Stimulated activated CD4-positive, alpha-beta T cell treated with anti-CD3 and anti-CD28 coated beads, Interleukin-4, amount 100 ng/mL, for 24 hours (primary cell): ENCODE data around the gene OXNAD1.
"Not testable (repeated sequence)": the region's sequence is repeated elsewhere in the genome, so short reads cannot be mapped to it uniquely, and the experiment has no call there.

Source experiments
- DNase-seq: peaks from one replicate; pipeline ENCODE4 v3.0.0-alpha.2; 2020

Gene OXNAD1

DNA sequence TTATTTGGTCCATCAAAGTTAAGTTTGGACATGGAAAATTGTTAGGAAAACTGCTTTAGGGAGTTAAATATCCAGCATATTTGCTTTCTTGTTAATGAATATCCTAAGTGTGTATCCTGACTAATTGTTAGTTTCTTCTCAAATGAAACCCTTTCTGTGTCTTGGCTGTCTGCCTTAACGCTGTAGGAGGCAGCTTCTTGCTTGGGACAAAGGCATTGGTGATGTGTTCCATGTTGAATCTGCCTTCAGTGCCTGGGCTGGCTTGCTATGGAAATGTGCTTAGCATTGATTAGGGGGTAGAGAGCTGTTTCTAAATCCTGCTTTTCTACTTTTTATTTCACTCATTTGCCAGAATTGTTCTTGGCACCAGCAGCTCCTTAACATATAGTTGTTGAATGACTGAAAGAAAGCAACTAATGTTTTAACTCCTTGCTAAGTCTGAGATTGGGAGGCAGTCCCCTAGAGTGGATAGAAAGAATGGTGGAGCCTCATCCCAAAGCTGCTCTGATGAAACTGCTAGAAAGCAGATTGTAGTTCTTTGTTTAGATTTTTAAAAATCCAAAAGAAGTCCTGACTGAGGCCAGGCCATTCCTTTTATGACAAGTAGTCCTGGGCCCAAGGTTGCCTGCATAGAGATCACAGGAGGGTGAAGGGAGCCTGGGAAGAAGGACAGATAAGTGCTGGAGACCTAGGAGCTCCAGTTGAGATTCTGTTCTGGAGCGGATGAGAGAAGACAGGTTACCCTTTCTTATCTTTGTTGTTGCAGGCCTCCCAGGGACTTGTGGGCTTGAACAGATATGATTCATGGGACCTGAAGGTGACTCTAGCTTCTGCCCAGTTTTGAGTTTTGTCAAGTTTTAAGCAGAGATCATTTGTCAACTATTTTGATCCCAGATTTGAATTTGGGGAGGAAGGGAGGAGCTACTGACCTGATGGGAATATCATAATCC, 39.3 kb downstream of the OXNAD1 start:
- DNase-seq, result no peak

DNA sequence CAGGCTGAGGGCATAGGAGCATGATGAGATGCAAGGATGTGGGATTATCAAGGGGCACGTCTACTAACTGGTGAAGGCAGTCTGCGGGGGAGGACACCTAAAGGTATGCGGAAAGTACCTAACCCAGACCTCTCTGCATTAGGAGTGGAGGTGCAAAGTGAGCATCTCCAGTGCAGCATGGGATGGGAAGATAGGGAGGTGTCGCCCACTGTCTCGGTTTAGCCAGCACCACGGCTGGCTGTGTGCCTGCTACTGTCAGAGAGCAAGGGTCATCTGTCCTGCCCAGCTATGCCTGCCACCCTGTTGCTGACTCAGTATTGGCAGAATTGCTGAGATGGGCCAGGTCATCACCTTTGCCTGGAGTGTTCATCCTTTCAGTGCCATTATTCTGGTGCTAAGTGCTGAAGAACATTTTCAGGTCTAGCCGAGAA, 40.1 kb downstream of the OXNAD1 start:
- peak; percentile 50 for DNase-seq

DNA sequence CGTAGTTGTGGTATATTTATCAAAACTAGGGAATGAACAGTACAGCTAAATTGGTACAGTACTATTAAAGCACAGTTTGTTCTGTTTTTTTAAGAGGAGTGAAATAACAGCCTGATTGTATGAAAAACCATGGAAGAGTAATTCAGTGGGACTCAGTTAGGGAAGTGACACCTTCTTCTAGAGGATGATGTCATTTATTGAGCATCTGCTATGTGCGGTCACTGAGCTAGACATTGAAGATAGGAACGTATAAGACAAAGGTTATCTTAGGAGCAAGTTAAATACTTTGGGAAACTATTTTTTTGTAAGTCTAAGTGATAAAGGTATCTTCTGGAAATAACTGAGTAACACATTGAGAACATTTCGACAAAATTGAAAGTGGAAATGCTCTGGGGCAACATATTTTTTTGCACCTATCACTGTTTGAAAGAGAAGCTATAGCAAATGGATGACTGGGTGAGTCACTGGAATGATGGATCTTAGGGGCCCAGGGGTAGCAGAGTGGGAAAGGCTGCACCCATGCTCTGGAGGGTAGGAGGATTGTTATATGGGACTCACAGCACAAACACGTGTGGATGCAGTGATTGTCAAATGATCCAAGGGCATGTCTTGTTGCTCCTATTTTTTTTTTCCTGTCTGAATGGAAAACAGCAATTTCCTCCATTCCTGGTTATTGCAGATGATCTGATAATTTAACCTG, 43.0 kb downstream of the OXNAD1 start:
- no peak for DNase-seq

GRCh38 chr3:16308727-16309126, 43.7 kb downstream of the OXNAD1 start:
- DNase-seq, result no peak

GRCh38 chr3:16309558-16309957, 44.5 kb downstream of the OXNAD1 start:
- peak; percentile 70 for DNase-seq

DNA sequence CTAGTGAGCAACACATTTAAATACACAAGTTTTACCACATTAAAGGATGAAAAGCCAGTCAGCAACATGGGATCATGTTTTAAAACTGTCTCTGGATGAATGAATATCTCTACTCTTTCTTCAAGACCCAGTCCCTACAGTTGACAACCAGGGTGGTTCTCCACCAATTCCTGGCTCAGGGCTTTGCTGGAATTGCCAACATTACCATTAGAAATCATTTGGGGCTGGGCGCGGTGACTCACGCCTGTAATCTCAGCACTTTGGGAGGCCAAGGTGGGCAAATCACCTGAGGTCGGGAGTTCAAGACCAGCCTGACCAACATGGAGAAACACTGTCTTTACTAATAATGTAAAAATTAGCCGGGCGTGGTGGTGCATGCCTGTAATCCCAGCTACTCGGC, 45.5 kb downstream of the OXNAD1 start:
- not testable (repeated sequence) for DNase-seq

DNA sequence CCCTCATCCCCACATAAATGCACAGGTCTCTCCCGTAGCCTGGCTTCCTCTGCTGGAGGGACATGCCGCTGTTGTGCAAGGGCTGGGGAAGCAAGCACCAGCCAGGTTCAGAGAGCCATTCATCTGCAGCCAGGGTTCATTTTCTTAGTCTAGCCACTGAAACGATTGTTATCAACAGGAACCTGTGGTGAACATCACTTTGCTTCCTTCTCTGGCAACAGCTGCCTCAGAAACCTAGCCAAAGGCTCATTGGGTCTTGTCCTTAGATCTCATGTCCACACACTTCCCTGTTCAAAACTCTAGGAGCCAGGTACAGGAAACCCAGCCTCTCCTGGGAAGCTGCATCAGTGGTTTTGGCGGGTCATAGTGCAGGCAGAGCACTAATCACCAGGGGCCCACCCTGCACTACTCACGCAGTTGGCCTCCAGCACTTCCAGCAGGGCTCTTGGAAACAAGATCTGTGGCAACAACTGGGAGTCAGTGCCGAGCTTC, 47.0 kb downstream of the OXNAD1 start:
- DNase-seq, result peak; percentile 43

DNA sequence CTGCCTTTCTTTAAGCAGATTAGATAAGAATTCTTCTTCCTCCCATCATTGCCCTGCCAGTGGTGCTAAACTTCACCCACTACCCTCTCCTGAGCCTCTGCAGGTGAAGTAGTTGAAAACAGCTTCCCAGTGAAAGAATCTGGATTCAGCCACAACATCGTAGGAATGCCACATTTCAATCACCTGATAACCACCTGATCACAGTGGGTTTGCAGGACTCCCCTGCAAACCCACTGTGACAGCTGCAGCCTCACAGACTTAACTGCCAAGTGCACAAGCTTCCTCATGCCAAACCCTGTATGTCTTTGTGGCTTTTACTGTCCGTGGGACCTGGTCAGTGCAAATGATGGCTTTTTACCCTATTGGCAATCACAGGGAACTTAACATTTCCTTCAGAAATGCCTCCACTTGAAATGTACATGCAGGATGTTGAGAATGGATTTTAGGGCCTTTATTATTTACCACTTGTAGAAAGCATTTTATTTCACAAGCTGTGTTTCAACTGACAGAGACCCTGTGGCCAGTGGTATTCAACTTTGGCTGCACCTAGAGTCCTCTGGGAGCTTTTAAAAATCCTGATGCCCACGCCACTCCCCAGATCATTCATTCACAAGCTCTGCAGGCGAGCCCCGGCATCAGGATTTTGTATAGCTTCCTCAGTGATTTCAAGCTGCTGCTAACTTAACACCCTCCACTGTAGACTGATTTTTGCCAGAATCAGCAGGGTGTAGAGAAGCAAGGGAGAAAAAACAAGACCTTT, 49.1 kb downstream of the OXNAD1 start:
- no peak for DNase-seq

GRCh38 chr3:16315623-16316022, 50.6 kb downstream of the OXNAD1 start:
- DNase-seq, result no peak

- no peak for DNase-seq
These were observed 51.4 kb downstream of the OXNAD1 start for GRCh38 chr3:16316396-16316795.

DNA sequence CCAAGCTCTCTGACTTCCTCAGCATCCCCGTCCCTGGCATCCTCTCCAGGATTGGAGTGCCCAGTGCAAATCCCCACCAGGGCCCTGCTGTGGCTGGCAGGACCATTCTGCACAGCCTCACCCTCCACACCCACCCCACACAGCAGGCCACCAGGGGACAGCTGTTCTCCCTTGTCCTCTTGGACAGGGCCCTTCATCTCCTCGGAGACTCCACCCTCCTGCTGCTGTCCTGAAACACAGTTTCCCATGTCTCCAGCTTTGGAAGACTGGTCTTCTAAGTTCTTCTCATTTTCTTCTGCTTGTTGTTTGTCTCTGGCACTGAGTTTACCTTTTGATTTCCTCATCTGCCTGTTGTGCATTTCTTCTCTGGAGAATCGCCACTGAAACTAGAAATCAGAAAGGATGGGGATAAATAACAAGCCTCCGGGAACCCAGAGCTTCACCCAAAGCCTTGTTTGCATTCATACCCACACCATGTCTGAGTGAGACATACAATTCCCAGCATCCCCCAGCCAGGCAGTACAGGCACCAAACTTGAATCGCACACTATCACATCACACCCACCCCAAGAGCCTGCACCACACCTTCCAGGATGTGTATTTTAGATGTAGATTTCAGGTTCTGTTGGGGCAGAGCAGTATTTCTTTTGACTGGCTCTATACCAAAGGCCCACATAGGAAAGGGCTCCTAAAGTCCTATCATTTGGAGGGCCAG, 52.0 kb downstream of the OXNAD1 start:
- no peak for DNase-seq

GRCh38 chr3:16317561-16317945, 52.5 kb downstream of the OXNAD1 start:
- no peak for DNase-seq

DNA sequence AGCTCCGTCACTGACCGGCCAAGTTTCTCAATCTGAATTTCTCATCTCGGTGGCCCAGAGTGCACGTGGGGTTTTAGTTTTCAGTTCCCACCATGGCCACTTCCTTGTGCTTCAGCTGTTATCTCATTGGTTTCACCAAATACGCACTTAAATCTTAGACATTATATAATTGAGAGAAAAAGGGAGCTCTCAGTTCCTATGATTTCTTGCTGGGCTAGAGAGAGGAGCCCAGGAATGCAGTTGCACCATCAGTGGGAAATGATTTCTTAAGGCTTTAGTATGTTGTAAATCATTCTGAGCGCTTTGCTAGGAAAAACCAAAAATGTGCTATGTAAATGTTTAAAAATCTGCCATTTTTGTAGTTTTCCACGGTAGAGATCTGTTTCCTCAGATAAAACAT, 53.2 kb downstream of the OXNAD1 start:
- DNase-seq, result no peak

GRCh38 chr3:16319307-16319706, 54.3 kb downstream of the OXNAD1 start:
- DNase-seq, result peak; percentile 92

- DNase-seq, result no peak
These were observed 54.7 kb downstream of the OXNAD1 start for GRCh38 chr3:16319723-16320122.

DNA sequence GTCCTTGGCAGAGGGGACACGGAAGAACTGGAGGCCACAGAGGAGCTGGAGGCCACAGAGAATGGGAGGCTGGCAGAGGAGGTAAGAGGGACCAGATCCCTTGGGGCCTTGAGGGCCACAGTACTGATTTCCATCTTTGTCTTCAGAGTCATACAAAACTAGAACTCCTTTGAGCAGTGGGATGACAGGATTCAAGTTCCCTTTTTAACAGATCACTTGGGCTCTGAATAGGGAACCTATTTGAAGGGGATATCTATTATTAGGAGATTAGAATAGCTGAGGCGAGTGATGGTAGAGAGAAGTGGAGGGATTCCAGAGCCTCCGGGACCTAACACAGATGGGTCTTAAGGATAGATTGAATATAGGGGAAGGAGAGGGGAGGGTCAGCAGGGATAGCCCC, 55.7 kb downstream of the OXNAD1 start:
- DNase-seq, result no peak

- DNase-seq, result no peak
These were observed 57.2 kb downstream of the OXNAD1 start for GRCh38 chr3:16322189-16322588.

GRCh38 chr3:16323737-16324136, 58.7 kb downstream of the OXNAD1 start:
- no peak for DNase-seq

DNA sequence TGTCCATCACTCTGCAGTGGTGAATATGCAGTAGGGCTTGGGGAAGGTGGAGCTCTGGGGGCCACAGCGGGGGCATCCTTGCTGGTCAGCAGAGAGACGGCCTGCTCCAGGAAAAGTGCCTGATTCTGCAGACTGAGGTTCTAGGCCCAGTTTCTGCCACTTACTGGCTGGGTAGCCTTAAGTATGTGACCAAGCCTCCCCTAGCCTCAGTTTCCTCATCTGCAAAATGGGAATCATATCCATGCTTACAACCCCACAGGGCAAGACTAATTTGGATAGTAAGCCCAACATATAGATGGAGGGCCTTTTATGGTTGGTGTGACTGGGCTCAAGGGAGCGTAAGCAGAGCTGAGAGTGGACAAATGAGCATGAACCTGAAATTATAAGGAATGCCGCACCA, 60.8 kb downstream of the OXNAD1 start:
- no peak for DNase-seq

DNA sequence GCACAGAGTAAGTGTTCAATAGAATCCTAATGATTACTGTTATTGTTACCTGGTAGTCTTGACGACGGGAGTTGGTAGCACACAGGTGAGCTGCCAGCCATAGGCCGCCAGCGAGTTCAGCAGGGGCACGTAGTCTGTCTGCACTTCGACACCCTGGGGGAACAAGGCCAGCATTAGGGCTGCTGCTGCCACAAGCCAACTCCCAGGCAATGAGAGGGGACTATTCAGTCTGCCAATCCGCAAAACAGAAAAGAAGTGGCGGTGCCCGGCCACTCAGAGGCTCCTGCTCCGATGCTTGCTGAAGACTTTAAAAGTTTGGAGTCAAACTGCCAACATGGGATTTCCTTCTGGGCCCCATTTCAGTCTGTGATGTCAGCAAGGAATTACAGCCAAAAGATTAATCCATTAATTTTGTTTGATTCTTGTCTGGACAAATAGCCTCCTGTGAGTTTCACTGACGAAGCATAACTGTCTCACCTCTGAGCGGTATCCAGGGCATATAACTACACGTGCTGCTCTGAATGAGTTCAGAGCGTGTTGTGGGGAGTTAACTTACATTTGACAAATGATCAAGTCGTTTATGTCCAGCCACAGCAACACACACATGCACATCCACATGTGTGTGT, 61.8 kb downstream of the OXNAD1 start:
- no peak for DNase-seq

DNA sequence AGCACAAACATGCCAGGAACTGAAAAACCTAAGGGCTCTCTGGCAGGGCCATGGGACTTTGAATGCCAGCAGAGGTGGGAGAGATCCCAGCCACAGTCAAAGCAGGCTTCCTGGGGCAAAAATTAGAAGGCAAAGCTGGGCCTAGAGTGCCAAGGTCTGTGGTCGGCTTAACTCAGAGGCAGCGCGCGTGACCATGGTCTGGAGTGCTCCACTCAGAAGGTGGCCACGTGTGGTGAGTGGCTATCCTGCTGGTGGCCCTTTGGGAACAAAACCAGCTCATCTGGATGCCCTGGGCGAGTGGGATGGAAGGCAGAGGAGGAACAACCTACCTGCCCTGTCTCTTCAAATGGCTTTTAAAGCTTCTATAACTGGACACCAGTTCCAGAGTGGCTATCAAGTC, 63.1 kb downstream of the OXNAD1 start:
- DNase-seq, result no peak
